Loucy (cell line): ENCODE data around the gene FOXP1.

ENCODE experiments used
- CTCF ChIP-seq: fragments of 200-600 bp; sonication (generic); conservative IDR thresholded peaks from 2 replicates; pipeline ENCODE4 v1.5.1; 2014; ENCODE audit warnings: mild to moderate bottlenecking, antibody characterized with exemption, low read length
- EZH2phosphoT487 ChIP-seq: fragments of 200-600 bp; IDR thresholded peaks from 2 replicates; pipeline ENCODE4 v1.6.1; 2018; ENCODE audit warnings: antibody characterized with exemption, mild to moderate bottlenecking, moderate library complexity, borderline replicate concordance

- TF ChIP-seq CTCF (no peak), EZH2phosphoT487 (no peak)
Measured at GRCh38 chr3:71518089-71518488, 65.4 kb downstream of the FOXP1 start.
